ENCODE data around the gene DNAJC15. TPM values are rescaled to one million over a fixed set of nuclear protein-coding genes. Genes with fewer than 3 reads are reported as not detected.
"Not testable (repeated sequence)": the region's sequence is repeated elsewhere in the genome, so short reads cannot be mapped to it uniquely, and the experiment has no call there.

Gene DNAJC15
- 7.6 and 36.8 TPM in 2 replicates for total RNA-seq (2014; rRNA removed; shearing (Covaris generic); ENCODE audit: low replicate concordance)

- peak within 1 kb of the TSS; percentile 66 for H3K4me3 ChIP-seq
- H3K36me3 ChIP-seq: peaks cover 6% of the 10 kb centered on the region
- no peaks in the 10 kb centered on the region for H3K27me3 ChIP-seq
- peak; percentile 89 for DNase-seq
- H3K9me3 ChIP-seq: no peaks in the 10 kb centered on the region
These were observed at the start of gene DNAJC15 for GRCh38 chr13:43023289-43023963. TSS of gene DNAJC15 (plus strand) at chr13:43023586. CDS start at chr13:43023627, 41 bp downstream.

GRCh38 chr13:42976066-42976465 is 47.3 kb upstream of the DNAJC15 start:
- no peaks in the 10 kb centered on the region for H3K9me3 ChIP-seq

GRCh38 chr13:42977219-42977659 is 46.1 kb upstream of the DNAJC15 start:
- no peak for DNase-seq
- H3K27me3 ChIP-seq: no peaks in the 10 kb centered on the region
- no peak overlapping the region for H3K4me3 ChIP-seq
- H3K36me3 ChIP-seq: no peaks in the 10 kb centered on the region
- no peaks in the 10 kb centered on the region for H3K9me3 ChIP-seq

More at GRCh38 chr13:42976066-42976465, 47.3 kb upstream of the DNAJC15 start:
- Histone ChIP-seq H3K36me3 (no peaks in the 10 kb centered on the region), H3K27me3 (no peaks in the 10 kb centered on the region), H3K4me3 (no peak overlapping the region)
- DNase-seq: no peak

GRCh38 chr13:42981317-42981716 is 42.1 kb upstream of the DNAJC15 start:
- DNase-seq: no peak

GRCh38 chr13:42981853-42982252 is 41.5 kb upstream of the DNAJC15 start:
- DNase-seq: no peak
- H3K27me3 ChIP-seq: no peaks in the 10 kb centered on the region
- no peaks in the 10 kb centered on the region for H3K36me3 ChIP-seq
- no peak overlapping the region for H3K4me3 ChIP-seq
- H3K9me3 ChIP-seq: no peaks in the 10 kb centered on the region

More at GRCh38 chr13:42981317-42981716, 42.1 kb upstream of the DNAJC15 start:
- Histone ChIP-seq H3K36me3 (no peaks in the 10 kb centered on the region), H3K9me3 (no peaks in the 10 kb centered on the region), H3K4me3 (no peak overlapping the region), H3K27me3 (no peaks in the 10 kb centered on the region)

GRCh38 chr13:42984026-42984425 is 39.4 kb upstream of the DNAJC15 start:
- Histone ChIP-seq H3K4me3 (no peak overlapping the region), H3K27me3 (no peaks in the 10 kb centered on the region), H3K9me3 (no peaks in the 10 kb centered on the region), H3K36me3 (no peaks in the 10 kb centered on the region)
- no peak for DNase-seq

- Histone ChIP-seq H3K36me3 (no peaks in the 10 kb centered on the region), H3K4me3 (no peak overlapping the region), H3K9me3 (no peaks in the 10 kb centered on the region), H3K27me3 (no peaks in the 10 kb centered on the region)
- no peak for DNase-seq
These were observed 38.7 kb upstream of the DNAJC15 start for GRCh38 chr13:42984691-42985090.

GRCh38 chr13:42985312-42986175 is 37.8 kb upstream of the DNAJC15 start:
- DNase-seq: peak; percentile 55
- no peaks in the 10 kb centered on the region for H3K9me3 ChIP-seq
- H3K27me3 ChIP-seq: no peaks in the 10 kb centered on the region
- H3K4me3 ChIP-seq: no peak overlapping the region
- H3K36me3 ChIP-seq: no peaks in the 10 kb centered on the region

GRCh38 chr13:42986176-42986574 is 37.2 kb upstream of the DNAJC15 start:
- no peak for DNase-seq
- no peaks in the 10 kb centered on the region for H3K36me3 ChIP-seq
- H3K9me3 ChIP-seq: no peaks in the 10 kb centered on the region
- H3K27me3 ChIP-seq: no peaks in the 10 kb centered on the region
- H3K4me3 ChIP-seq: no peak overlapping the region

GRCh38 chr13:42990291-42991232 is 32.8 kb upstream of the DNAJC15 start:
- Histone ChIP-seq H3K4me3 (no peak overlapping the region; the same call in 1 of the 2 replicates), H3K36me3 (no peaks in the 10 kb centered on the region)
- no peak for DNase-seq

GRCh38 chr13:42991233-42991897 is 32.0 kb upstream of the DNAJC15 start:
- H3K36me3 ChIP-seq, H3K27me3 ChIP-seq, H3K9me3 ChIP-seq, DNase-seq: not testable (repeated sequence)
- H3K4me3 ChIP-seq: peak overlapping the region; percentile 59

More at GRCh38 chr13:42990291-42991232, 32.8 kb upstream of the DNAJC15 start:
- no peaks in the 10 kb centered on the region for H3K27me3 ChIP-seq
- H3K9me3 ChIP-seq: no peaks in the 10 kb centered on the region

- DNase-seq: peak; percentile 70
- Histone ChIP-seq H3K4me3 (peak within 1 kb of the TSS; percentile 59), H3K27me3 (no peaks in the 10 kb centered on the region), H3K9me3 (no peaks in the 10 kb centered on the region), H3K36me3 (no peaks in the 10 kb centered on the region)
These were observed 31.3 kb upstream of the DNAJC15 start, which contains the start of gene EPSTI1 for GRCh38 chr13:42991898-42992763. TSS of gene EPSTI1 (minus strand) at chr13:42992241. CDS start at chr13:42992165, 76 bp downstream.

- no peaks in the 10 kb centered on the region for H3K27me3 ChIP-seq
- DNase-seq: no peak
- H3K9me3 ChIP-seq: no peaks in the 10 kb centered on the region
- peak overlapping the region; percentile 59; the same call in 1 of the 2 replicates for H3K4me3 ChIP-seq
- H3K36me3 ChIP-seq: no peaks in the 10 kb centered on the region
These were observed 30.6 kb upstream of the DNAJC15 start for GRCh38 chr13:42992764-42993122.

- H3K9me3 ChIP-seq: no peaks in the 10 kb centered on the region
- no peak for DNase-seq
These were observed 28.5 kb upstream of the DNAJC15 start for GRCh38 chr13:42994878-42995277.

GRCh38 chr13:42996584-42996983 is 26.8 kb upstream of the DNAJC15 start:
- Histone ChIP-seq H3K36me3 (no peaks in the 10 kb centered on the region), H3K4me3 (no peak overlapping the region), H3K27me3 (no peaks in the 10 kb centered on the region), H3K9me3 (no peaks in the 10 kb centered on the region)
- peak; percentile 28 for DNase-seq

More at GRCh38 chr13:42994878-42995277, 28.5 kb upstream of the DNAJC15 start:
- H3K27me3 ChIP-seq: no peaks in the 10 kb centered on the region
- H3K36me3 ChIP-seq: no peaks in the 10 kb centered on the region
- H3K4me3 ChIP-seq: no peak overlapping the region
